ENCODE measurements around the gene TOP3A. TPM values are rescaled to one million over a fixed set of nuclear protein-coding genes. Genes with fewer than 3 reads are reported as not detected.
A peak's percentile ranks its signal among the peaks of the same experiment; 100 is the strongest.
"Not testable (repeated sequence)": the region's sequence is repeated elsewhere in the genome, so short reads cannot be mapped to it uniquely, and the experiment has no call there.

TOP3A gene
- total RNA-seq, 1 donor from 2014 or later: 59.0 TPM

GRCh38 chr17:18318117-18318516 is 3.3 kb upstream of the TOP3A start:
- peak overlapping the region; percentile 18 for H3K4me3 Mint-ChIP-seq
- no peak overlapping the region for H3K27ac Mint-ChIP-seq
- no peak for TF ChIP-seq CTCF (IDR thresholded peaks at IDR 0.05; ENCODE audit: unreplicated experiment)
- no peak for DNase-seq (ENCODE audit: low spot score in 2 of 2, unreplicated experiment in 2 of 2)
- no peaks in the 10 kb centered on the region for H3K9me3 Mint-ChIP-seq
- H3K27me3 Mint-ChIP-seq (ENCODE audit: low read depth): no peaks in the 10 kb centered on the region
- H3K4me1 Mint-ChIP-seq: peaks cover 60% of the 10 kb centered on the region
- peaks cover 9% of the 10 kb centered on the region for H3K36me3 Mint-ChIP-seq

GRCh38 chr17:18315961-18316360 is 1.2 kb upstream of the TOP3A start:
- no peaks in the 10 kb centered on the region for H3K27me3 Mint-ChIP-seq (ENCODE audit: low read depth)

GRCh38 chr17:18315562-18315922 is 748 bp upstream of the TOP3A start:
- Mint-ChIP-seq H3K27me3 (ENCODE audit: low read depth) (no peaks in the 10 kb centered on the region), H3K36me3 (peaks cover 10% of the 10 kb centered on the region), H3K27ac (peak overlapping the region; percentile 99), H3K4me1 (peaks cover 70% of the 10 kb centered on the region), H3K4me3 (peak overlapping the region; percentile 92), H3K9me3 (no peaks in the 10 kb centered on the region)
- TF ChIP-seq CTCF (IDR thresholded peaks at IDR 0.05; ENCODE audit: unreplicated experiment): no peak
- no peak for DNase-seq (ENCODE audit: low spot score in 2 of 2, unreplicated experiment in 2 of 2)

More at GRCh38 chr17:18315961-18316360, 1.2 kb upstream of the TOP3A start:
- Mint-ChIP-seq H3K36me3 (peaks cover 7% of the 10 kb centered on the region), H3K27ac (peak overlapping the region; percentile 99), H3K4me1 (peaks cover 70% of the 10 kb centered on the region), H3K9me3 (no peaks in the 10 kb centered on the region), H3K4me3 (peak overlapping the region; percentile 92)
- DNase-seq (ENCODE audit: low spot score in 2 of 2, unreplicated experiment in 2 of 2): no peak
- TF ChIP-seq CTCF (IDR thresholded peaks at IDR 0.05; ENCODE audit: unreplicated experiment): no peak

GRCh38 chr17:18314059-18314730 is 599 bp downstream of the TOP3A start:
- Mint-ChIP-seq H3K9me3 (no peaks in the 10 kb centered on the region), H3K36me3 (peaks cover 15% of the 10 kb centered on the region), H3K4me3 (peak overlapping the region; percentile 92), H3K27me3 (ENCODE audit: low read depth) (no peaks in the 10 kb centered on the region), H3K4me1 (peaks cover 58% of the 10 kb centered on the region), H3K27ac (peak overlapping the region; percentile 99)
- no peak for TF ChIP-seq CTCF (IDR thresholded peaks at IDR 0.05; ENCODE audit: unreplicated experiment)
- DNase-seq (ENCODE audit: low spot score in 2 of 2, unreplicated experiment in 2 of 2): no peak

- no peak for DNase-seq (ENCODE audit: low spot score in 2 of 2, unreplicated experiment in 2 of 2)
- H3K4me1 Mint-ChIP-seq: peaks cover 21% of the 10 kb centered on the region
- no peak overlapping the region for H3K4me3 Mint-ChIP-seq
- no peak for TF ChIP-seq CTCF (IDR thresholded peaks at IDR 0.05; ENCODE audit: unreplicated experiment)
- H3K36me3 Mint-ChIP-seq: peaks cover 23% of the 10 kb centered on the region
- no peaks in the 10 kb centered on the region for H3K27me3 Mint-ChIP-seq (ENCODE audit: low read depth)
- no peaks in the 10 kb centered on the region for H3K9me3 Mint-ChIP-seq
- H3K27ac Mint-ChIP-seq: no peak overlapping the region
Measured at GRCh38 chr17:18309202-18309601, 5.6 kb downstream of the TOP3A start.

- H3K4me3 Mint-ChIP-seq; H3K27me3 Mint-ChIP-seq (ENCODE audit: low read depth); H3K27ac Mint-ChIP-seq; DNase-seq (ENCODE audit: low spot score in 2 of 2, unreplicated experiment in 2 of 2); H3K9me3 Mint-ChIP-seq; H3K4me1 Mint-ChIP-seq: not testable (repeated sequence)
- peaks cover 51% of the 10 kb centered on the region for H3K36me3 Mint-ChIP-seq
Measured at GRCh38 chr17:18303206-18303605, 11.6 kb downstream of the TOP3A start.

Data from mesothelial cell of epicardium (in vitro differentiated cells).